HepG2 (cell line): ENCODE results near the gene IL2RG. TPM values are rescaled to one million over a fixed set of nuclear protein-coding genes. Genes with fewer than 3 reads are reported as not detected.

Source experiments
- ARID2 ChIP-seq: sonication (generic); formaldehyde crosslinking; IDR thresholded peaks from 2 replicates; pipeline ENCODE4 v1.8.1; 2022; ENCODE audit warnings: mild to moderate bottlenecking, missing genetic modification reagents, borderline replicate concordance
- CBFB ChIP-seq: sonication (generic); formaldehyde crosslinking; IDR thresholded peaks from 2 replicates; pipeline ENCODE4 v1.4.0; 2020; ENCODE audit warnings: missing genetic modification reagents
- DR1 ChIP-seq: sonication (generic); formaldehyde crosslinking; IDR thresholded peaks from 2 replicates; pipeline ENCODE4 v1.8.0; 2021; ENCODE audit warnings: mild to moderate bottlenecking, missing genetic modification reagents, inconsistent platforms
- FOSL1 ChIP-seq: sonication (generic); formaldehyde crosslinking; IDR thresholded peaks from 2 replicates; pipeline ENCODE4 v1.9.0; 2021; ENCODE audit warnings: missing genetic modification reagents, borderline replicate concordance
- GTF3A ChIP-seq: sonication (generic); formaldehyde crosslinking; conservative IDR thresholded peaks from 2 replicates; pipeline ENCODE4 v1.4.0; 2020; ENCODE audit warnings: mild to moderate bottlenecking, missing genetic modification reagents
- HOXA5 ChIP-seq: sonication (generic); formaldehyde crosslinking; IDR thresholded peaks from 2 replicates; pipeline ENCODE4 v1.4.0; 2020; ENCODE audit warnings: missing genetic modification reagents
- MBD4 ChIP-seq: IDR thresholded peaks from 2 replicates; pipeline ENCODE4 v1.6.1; 2012; ENCODE audit warnings: low read length, inconsistent platforms, borderline replicate concordance
- PCBP2 ChIP-seq: fragments of 200-400 bp; formaldehyde crosslinking; optimal IDR thresholded peaks from 2 replicates; pipeline ENCODE3; 2018; ENCODE audit warnings: low read length, low read depth; ENCODE audit not compliant: poor library complexity, severe bottlenecking
- RFX3 ChIP-seq: IDR thresholded peaks from 2 replicates; pipeline ENCODE4 v1.6.1; 2016; ENCODE audit warnings: missing biosample characterization, missing genetic modification reagents
- SALL2 ChIP-seq: sonication (generic); formaldehyde crosslinking; IDR thresholded peaks from 2 replicates; pipeline ENCODE4 v1.8.1; 2023; ENCODE audit warnings: mild to moderate bottlenecking, missing genetic modification reagents, inconsistent platforms
- SAP130 ChIP-seq: IDR thresholded peaks from 2 replicates; pipeline ENCODE4 v1.6.1; 2016; ENCODE audit warnings: low read depth
- TERF1 ChIP-seq: sonication (generic); formaldehyde crosslinking; IDR thresholded peaks from 2 replicates; pipeline ENCODE4 v1.8.0; 2022; ENCODE audit warnings: mild to moderate bottlenecking, missing genetic modification reagents, moderate library complexity
- ZNF230 ChIP-seq: sonication (generic); formaldehyde crosslinking; IDR thresholded peaks from 2 replicates; pipeline ENCODE4 v1.4.0; 2020; ENCODE audit warnings: mild to moderate bottlenecking, missing genetic modification reagents
- ZNF3 ChIP-seq: IDR thresholded peaks from 2 replicates; pipeline ENCODE4 v1.7.0; 2017; ENCODE audit warnings: inconsistent platforms
- ZNF335 ChIP-seq: sonication (generic); formaldehyde crosslinking; IDR thresholded peaks from 2 replicates; pipeline ENCODE4 v1.4.0; 2020; ENCODE audit warnings: missing genetic modification reagents
- ZNF362 ChIP-seq: sonication (generic); formaldehyde crosslinking; IDR thresholded peaks from 2 replicates; pipeline ENCODE4 v1.4.0; 2020; ENCODE audit warnings: missing genetic modification reagents, mild to moderate bottlenecking, borderline replicate concordance
- ZNF503 ChIP-seq: sonication (generic); formaldehyde crosslinking; IDR thresholded peaks from 2 replicates; pipeline ENCODE4 v1.4.0; 2020; ENCODE audit warnings: missing genetic modification reagents
- ZNF552 ChIP-seq: sonication (generic); formaldehyde crosslinking; IDR thresholded peaks from 2 replicates; pipeline ENCODE4 v1.9.0; 2022; ENCODE audit warnings: missing genetic modification reagents, mild to moderate bottlenecking, borderline replicate concordance
- ZNF576 ChIP-seq: sonication (generic); formaldehyde crosslinking; IDR thresholded peaks from 2 replicates; pipeline ENCODE4 v1.4.0; 2020; ENCODE audit warnings: mild to moderate bottlenecking, missing genetic modification reagents
- ZNF589 ChIP-seq: sonication (generic); formaldehyde crosslinking; conservative IDR thresholded peaks from 2 replicates; pipeline ENCODE4 v1.8.0; 2022; ENCODE audit warnings: mild to moderate bottlenecking, moderate library complexity, missing genetic modification reagents
- ZNF674 ChIP-seq: sonication (generic); formaldehyde crosslinking; IDR thresholded peaks from 2 replicates; pipeline ENCODE4 v1.5.0; 2020; ENCODE audit warnings: low read depth, mild to moderate bottlenecking, missing genetic modification reagents
- ZNF7 ChIP-seq: IDR thresholded peaks from 2 replicates; pipeline ENCODE4 v1.6.1; 2016; ENCODE audit warnings: missing biosample characterization, missing genetic modification reagents
- polyA plus RNA-seq, 8 experiments: library from polyadenylated mRNA; depleted of rRNA in 3 of 8; stranded (reverse) in 7 of 8; unstranded in 1 of 8; fragments of >200 nt; fragmentation: Illumina TruSeq in 4 of 8; extraction: Trizol in 4 of 8; gene quantifications; 2 replicates each; pipeline versions ENCODE4 v1.2.1 to v1.2.3, GENCODE V29; 2011 to 2016; ENCODE audit warnings: low read depth in 4 of 8, missing spikeins in 1 of 8, mixed read lengths in 1 of 8; ENCODE audit not compliant: insufficient read depth in 1 of 8
- total RNA-seq, 5 experiments: library from RNA; depleted of rRNA; stranded (reverse); fragments of >200 nt; fragmentation: Illumina TruSeq; extraction: Trizol; gene quantifications; 2 replicates each; pipeline ENCODE4 v1.2.3, GENCODE V29; 2016; ENCODE audit warnings: low read depth in 1 of 5
- TF ChIP-seq, protein P1 (sequence below): sonication (generic); formaldehyde crosslinking; conservative IDR thresholded peaks from 2 replicates; pipeline ENCODE4 v1.4.0; 2020; ENCODE audit warnings: missing genetic modification reagents
- TF ChIP-seq, protein P2 (sequence below): sonication (generic); formaldehyde crosslinking; IDR thresholded peaks from 2 replicates; pipeline ENCODE4 v1.5.0; 2020; ENCODE audit warnings: missing genetic modification reagents

IL2RG gene
- total and polyA plus RNA-seq, 2 of the 13 experiments (the other 11 are each of a cell fraction or from before 2014, with no cell fraction given) = 0.98 TPM; not detected in 1

DNA sequence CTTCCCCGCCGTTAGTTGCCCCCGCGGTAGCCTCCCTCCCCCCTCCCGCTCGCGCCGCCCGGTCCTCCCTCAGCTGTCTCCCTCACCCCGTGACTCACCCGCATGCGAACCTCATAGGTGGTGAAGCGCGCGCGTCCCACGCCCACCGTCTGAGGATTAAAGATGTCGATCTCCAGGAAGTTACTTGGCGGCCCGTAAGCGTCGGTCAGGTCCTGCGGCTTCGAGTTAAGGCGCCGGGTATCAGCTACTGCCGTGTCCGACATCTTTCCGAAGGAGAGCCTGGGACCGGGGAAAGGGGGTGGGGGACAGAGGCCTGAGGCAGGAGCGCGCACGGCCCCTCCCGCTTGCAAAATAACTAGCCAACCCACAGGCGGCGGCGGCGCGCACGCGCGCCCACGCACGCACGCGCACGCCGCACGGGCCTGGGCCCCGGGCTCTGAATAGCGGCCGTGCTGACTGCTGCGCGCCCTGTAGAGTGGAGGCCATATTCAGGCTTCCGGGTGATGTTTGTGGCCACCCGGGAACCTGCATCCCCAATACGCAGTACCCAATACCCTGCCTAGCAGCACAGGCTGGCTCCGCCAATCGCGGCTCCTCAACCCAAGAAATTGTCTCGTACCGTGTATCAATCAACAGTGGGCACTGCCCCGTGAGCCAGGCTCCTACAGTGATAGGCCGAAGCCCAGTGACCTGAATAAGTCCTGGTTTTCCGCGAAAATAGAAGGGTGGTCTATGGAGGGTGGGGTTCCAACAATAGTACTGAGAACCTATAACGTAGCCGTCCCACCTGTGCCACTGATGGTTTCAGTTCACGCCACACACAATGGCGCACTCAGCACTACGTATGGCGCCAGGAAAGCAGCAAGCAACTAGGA is 43.1 kb downstream of the IL2RG start, which contains the start of gene SNX12 (continued):
- TF ChIP-seq ZNF362 (CRISPR knock-in tag) (no peak), ZNF7 (CRISPR knock-in tag) (no peak), ZNF230 (CRISPR knock-in tag) (no peak), ZNF552 (CRISPR knock-in tag) (no peak), ARID2 (CRISPR knock-in tag) (no peak), SAP130 (CRISPR knock-in tag) (peak; percentile 67), PCBP2 (no peak), ZNF674 (CRISPR knock-in tag) (no peak), ZNF503 (CRISPR knock-in tag) (no peak), ZNF589 (no peak), ZNF576 (CRISPR knock-in tag) (no peak), HOXA5 (CRISPR knock-in tag) (no peak), TERF1 (CRISPR knock-in tag) (no peak), RFX3 (CRISPR knock-in tag) (no peak), ZNF335 (CRISPR knock-in tag) (no peak; the same call in 1 of the 2 replicates), DR1 (CRISPR knock-in tag) (no peak), ZNF3 (CRISPR knock-in tag) (no peak), FOSL1 (no peak), GTF3A (CRISPR knock-in tag) (no peak), SALL2 (no peak), CBFB (peak; percentile 83; the same call in 1 of the 2 replicates), MBD4 (no peak)
- TF ChIP-seq, protein P1, sequence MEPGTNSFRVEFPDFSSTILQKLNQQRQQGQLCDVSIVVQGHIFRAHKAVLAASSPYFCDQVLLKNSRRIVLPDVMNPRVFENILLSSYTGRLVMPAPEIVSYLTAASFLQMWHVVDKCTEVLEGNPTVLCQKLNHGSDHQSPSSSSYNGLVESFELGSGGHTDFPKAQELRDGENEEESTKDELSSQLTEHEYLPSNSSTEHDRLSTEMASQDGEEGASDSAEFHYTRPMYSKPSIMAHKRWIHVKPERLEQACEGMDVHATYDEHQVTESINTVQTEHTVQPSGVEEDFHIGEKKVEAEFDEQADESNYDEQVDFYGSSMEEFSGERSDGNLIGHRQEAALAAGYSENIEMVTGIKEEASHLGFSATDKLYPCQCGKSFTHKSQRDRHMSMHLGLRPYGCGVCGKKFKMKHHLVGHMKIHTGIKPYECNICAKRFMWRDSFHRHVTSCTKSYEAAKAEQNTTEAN (CRISPR knock-in tag) = no peak
- TF ChIP-seq, protein P2, sequence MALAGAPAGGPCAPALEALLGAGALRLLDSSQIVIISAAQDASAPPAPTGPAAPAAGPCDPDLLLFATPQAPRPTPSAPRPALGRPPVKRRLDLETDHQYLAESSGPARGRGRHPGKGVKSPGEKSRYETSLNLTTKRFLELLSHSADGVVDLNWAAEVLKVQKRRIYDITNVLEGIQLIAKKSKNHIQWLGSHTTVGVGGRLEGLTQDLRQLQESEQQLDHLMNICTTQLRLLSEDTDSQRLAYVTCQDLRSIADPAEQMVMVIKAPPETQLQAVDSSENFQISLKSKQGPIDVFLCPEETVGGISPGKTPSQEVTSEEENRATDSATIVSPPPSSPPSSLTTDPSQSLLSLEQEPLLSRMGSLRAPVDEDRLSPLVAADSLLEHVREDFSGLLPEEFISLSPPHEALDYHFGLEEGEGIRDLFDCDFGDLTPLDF = no peak
